Esophagus muscularis mucosa (tissue), 4 donors: ENCODE measurements around the gene TMEM138. TPM values are rescaled to one million over a fixed set of nuclear protein-coding genes. Genes with fewer than 3 reads are reported as not detected.

Experiments
- total RNA-seq, 4 donors: library from RNA; depleted of rRNA; stranded (reverse); fragments of >200 nt; gene quantifications; one replicate each; pipeline versions ENCODE4 v1.1.0 to v1.2.1, GENCODE V29; 2016

TMEM138 gene
- total RNA-seq, 4 donors from 2014 or later = 10.4 to 22.7 (median 15.9) TPM

Other genes with a start within 250 kb of the TMEM138 start
- gene VPS37C, start 200.9 kb upstream of the TMEM138 start, total RNA-seq = 10 to 100 TPM; 29.1 to 43.5 (median 38.1) TPM
- gene PGA3, start 158.9 kb upstream of the TMEM138 start, total RNA-seq = under 1 TPM in 1 of 4 donors, not detected in 3; 0.33 TPM
- 1 to 10 TPM in 2 of 4 donors, not detected in 2; 1.1 to 2.2 TPM for gene PGA4, start 140.0 kb upstream of the TMEM138 start, total RNA-seq
- under 1 TPM in 1 of 4 donors, not detected in 3; 0.86 TPM for gene PGA5, start 121.2 kb upstream of the TMEM138 start, total RNA-seq
- gene VWCE, start 67.1 kb upstream of the TMEM138 start, total RNA-seq = 1 to 10 TPM in 1 of 4 donors, under 1 TPM in 3; 0.32 to 1.4 (median 0.58) TPM
- 100 to 1,000 TPM; 102 to 164 (median 118) TPM for gene DDB1, start 29.3 kb upstream of the TMEM138 start, total RNA-seq
- gene TKFC, start 29.1 kb upstream of the TMEM138 start, total RNA-seq = 10 to 100 TPM; 12.9 to 24.2 (median 14.8) TPM
- gene CYB561A3, start 492 bp upstream of the TMEM138 start, total RNA-seq = 10 to 100 TPM; 23.7 to 35.3 (median 31.6) TPM
- gene TMEM216, start 30.2 kb downstream of the TMEM138 start, total RNA-seq = 10 to 100 TPM in 1 of 4 donors, 1 to 10 TPM in 3; 6.2 to 12.3 (median 8.2) TPM
- 10 to 100 TPM; 29.9 to 45.2 (median 40.7) TPM for gene CPSF7, start 67.6 kb downstream of the TMEM138 start, total RNA-seq
- gene SDHAF2, start 67.8 kb downstream of the TMEM138 start, total RNA-seq = 10 to 100 TPM; 29.0 to 71.0 (median 48.3) TPM
- 1 to 10 TPM in 3 of 4 donors, not detected in 1; 1.3 to 2.2 (median 2.0) TPM for gene LRRC10B, start 146.4 kb downstream of the TMEM138 start, total RNA-seq
- 1 to 10 TPM; 1.3 to 4.2 (median 1.8) TPM for gene SYT7, start 218.7 kb downstream of the TMEM138 start, total RNA-seq